Embryonic facial prominence (tissue), 1 donor: ENCODE results near the gene SEM1.
"Not testable (repeated sequence)": the region's sequence is repeated elsewhere in the genome, so short reads cannot be mapped to it uniquely, and the experiment has no call there.

ENCODE experiments used
- DNase-seq: peaks from one replicate; pipeline ENCODE4 v3.0.0-alpha.2; 2016; ENCODE audit errors: extremely low spot score

SEM1 gene

GRCh38 chr7:96709381-96710228 is at the start of gene SEM1:
Gene SEM1, minus strand, starts transcription at chr7:96709846. Its CDS starts 83 bp downstream, at chr7:96709763.
- DNase-seq = peak; percentile 90

GRCh38 chr7:96757880-96758279 is 48.2 kb upstream of the SEM1 start:
- not testable (repeated sequence) for DNase-seq

GRCh38 chr7:96747418-96747940 is 37.8 kb upstream of the SEM1 start:
- no peak for DNase-seq

GRCh38 chr7:96740130-96740529 is 30.5 kb upstream of the SEM1 start:
- no peak for DNase-seq

DNA sequence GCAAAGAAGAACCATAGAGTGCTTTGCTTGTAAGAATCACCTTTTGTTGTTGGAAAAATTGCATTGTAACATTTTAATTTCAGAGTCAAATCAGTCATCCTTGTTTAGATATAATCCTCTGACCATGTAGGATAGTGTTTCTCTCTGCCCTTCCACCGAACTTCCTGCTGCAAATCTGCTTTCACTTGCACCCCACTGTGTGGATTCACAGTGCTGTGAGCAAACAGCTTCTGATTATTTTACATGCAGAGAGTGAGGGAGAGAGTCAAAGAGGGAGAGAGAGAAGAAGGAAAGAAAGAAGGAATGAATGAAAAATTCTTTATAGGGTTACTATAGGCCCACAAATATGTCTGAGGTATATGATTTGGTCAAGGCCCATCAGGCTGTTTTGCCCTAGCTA is 30.0 kb upstream of the SEM1 start:
- DNase-seq = no peak

GRCh38 chr7:96739167-96739566 is 29.5 kb upstream of the SEM1 start:
- no peak for DNase-seq

- DNase-seq = no peak
Observed at GRCh38 chr7:96738705-96739104, 29.1 kb upstream of the SEM1 start.

DNA sequence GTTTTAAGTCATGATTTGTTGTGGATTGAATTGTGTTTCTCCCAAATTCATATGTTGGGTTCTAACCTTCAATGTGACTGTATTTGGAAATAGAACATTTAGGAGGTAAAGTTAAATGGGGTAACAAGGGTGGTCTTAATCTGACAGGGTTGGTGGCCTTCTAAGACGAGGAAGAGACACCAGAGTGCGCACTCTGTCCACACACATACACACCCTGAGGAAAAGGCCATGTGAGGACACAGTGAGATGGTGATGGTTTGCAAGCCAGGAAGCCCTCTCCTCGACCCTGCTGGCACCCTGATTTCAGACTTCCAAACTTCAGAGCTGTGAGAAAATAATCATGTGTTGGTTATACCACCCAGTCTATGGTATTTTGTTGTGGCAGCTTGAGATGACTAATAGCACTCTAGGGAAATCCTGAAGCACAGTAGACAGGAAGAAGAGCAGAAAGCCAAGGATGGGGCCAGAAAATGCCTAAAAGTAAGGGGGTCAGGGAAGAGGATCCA is 28.0 kb upstream of the SEM1 start:
- no peak for DNase-seq

GRCh38 chr7:96734343-96734742 is 24.7 kb upstream of the SEM1 start:
- DNase-seq = no peak

- peak; percentile 26 for DNase-seq
Observed at GRCh38 chr7:96729820-96730219, 20.2 kb upstream of the SEM1 start.

- DNase-seq = no peak
Observed at GRCh38 chr7:96728139-96728538, 18.5 kb upstream of the SEM1 start.

DNA sequence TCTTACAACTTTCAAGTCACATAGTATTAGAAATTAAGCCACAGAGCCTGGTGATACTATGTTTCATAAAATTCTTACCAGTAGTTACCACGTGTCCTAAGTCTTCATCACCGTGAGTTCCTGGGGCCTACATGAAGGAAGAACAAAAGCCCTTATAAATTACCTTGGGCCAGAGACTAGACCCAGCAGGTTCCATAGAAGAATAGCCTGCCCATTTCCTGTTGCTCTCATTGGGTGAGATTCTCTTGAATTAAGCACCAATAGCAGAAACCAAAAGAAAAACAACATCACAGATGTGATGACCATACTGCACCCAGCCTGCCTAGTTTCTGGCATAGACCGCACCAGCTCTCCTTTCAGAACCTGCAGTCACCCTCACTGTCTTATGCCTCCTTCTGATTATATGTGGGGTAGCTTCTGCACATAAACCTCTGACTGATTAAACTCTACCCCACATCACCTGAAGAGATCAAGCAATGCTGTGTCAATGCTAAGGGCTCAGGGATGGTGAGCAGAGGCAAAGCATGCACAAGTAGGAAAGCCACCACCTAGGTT is 18.0 kb upstream of the SEM1 start:
- DNase-seq = no peak

DNA sequence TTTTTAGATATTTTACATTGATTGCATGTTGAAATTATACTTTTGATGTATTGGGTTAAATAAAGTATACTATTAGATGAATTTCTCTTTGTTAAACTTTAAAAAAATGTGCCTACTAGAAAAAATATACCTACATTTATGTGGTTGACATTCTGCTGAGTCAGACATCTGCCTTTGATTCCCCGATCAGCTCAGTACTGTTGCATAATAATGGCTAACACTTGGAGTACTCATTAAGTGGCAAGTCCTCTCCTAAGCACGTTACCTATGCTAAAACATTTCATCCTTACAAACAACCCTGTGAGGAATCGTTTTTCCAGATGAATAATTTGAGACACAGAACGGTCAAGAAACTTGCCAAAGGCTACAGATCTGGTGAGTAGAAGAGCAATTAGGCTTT is 14.0 kb upstream of the SEM1 start:
- no peak for DNase-seq

DNA sequence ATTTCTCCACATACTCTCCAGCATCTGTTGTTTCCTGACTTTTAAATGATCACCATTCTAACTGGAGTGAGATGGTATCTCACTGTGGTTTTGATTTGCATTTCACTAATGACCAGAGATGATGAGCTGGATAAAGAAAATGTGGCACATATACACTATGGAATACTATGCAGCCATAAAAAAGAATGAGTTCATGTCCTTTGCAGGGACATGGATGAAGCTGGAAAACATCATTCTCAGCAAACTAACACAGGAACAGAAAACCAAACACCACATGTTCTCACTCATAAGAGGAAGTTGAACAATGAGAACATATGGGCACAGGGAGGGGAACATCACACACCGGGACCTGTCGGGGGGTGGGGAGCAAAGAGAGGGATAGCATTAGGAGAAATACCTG is 13.3 kb upstream of the SEM1 start:
- DNase-seq = not testable (repeated sequence)

DNA sequence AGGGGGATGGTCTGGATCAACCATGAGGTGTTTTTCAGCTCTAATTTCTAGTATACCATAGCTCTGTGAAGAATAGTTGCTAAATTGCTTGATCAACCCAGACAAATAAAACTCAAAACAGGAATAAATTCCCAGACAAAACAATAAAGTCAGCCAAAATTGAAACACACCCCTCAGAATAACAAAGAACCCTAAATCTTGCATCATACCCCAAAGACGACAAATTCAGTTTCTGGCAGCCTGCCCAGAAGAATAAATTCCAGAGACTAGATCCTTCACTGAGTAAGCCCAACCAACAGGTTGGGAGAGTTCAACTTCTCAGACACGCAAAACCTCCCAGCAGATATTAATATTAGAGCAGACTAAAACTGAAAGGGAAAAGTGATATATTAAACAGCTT is 11.2 kb upstream of the SEM1 start:
- DNase-seq = no peak

GRCh38 chr7:96719164-96719563 is 9.5 kb upstream of the SEM1 start:
- DNase-seq = no peak

- no peak for DNase-seq
Observed at GRCh38 chr7:96718107-96719003, 8.7 kb upstream of the SEM1 start.

DNA sequence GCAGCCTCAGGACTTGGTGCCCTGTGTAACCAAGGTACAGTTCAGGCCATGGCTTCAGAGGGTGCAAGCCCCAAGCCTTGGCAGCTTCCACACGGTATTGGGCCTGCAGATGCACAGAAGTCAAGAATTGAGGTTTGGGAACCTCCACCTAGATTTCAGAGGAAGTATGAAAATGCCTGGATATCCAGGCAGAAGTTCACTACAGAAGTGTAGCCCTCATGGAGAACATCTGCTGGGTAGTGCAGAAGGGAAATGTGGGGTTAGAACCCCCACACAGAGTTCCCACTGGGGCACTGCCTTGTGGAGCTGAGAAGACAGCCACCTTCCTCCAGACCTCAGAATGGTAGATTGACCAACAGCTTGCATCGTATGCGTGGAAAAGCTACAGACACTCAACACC is 3.4 kb upstream of the SEM1 start:
- no peak for DNase-seq

GRCh38 chr7:96710544-96710943 is 898 bp upstream of the SEM1 start:
- no peak for DNase-seq

- DNase-seq = no peak
Observed at GRCh38 chr7:96708872-96709271, 774 bp downstream of the SEM1 start.

- no peak for DNase-seq
Observed at GRCh38 chr7:96707901-96708774, 1.5 kb downstream of the SEM1 start.
